Stimulated activated memory B cell treated with anti-CD40 and anti-IgM and Interleukin-4, amounts not matched to agents 10 μg/mL and 1 μg/mL and 100 μg/mL, for 72 hours (primary cell): ENCODE results near the gene PTPMT1.
A peak's percentile ranks its signal among the peaks of the same experiment; 100 is the strongest.

Experiments used
- ATAC-seq: fragments of 150-1000 bp; cut with Tn5 transposase; 2 replicates; pipeline ENCODE4 v1.10.0; 2021
- H3K27ac Mint-ChIP-seq: one replicate; pipeline ENCODE4 v1.8.0; 2022; ENCODE audit warnings: mild to moderate bottlenecking, mixed read lengths
- H3K27me3 Mint-ChIP-seq: one replicate; pipeline ENCODE4 v1.8.0; 2022; ENCODE audit warnings: mixed read lengths
- H3K36me3 Mint-ChIP-seq: one replicate; pipeline ENCODE4 v1.8.0; 2022; ENCODE audit warnings: mixed read lengths
- H3K4me1 Mint-ChIP-seq: one replicate; pipeline ENCODE4 v1.8.0; 2022; ENCODE audit warnings: mixed read lengths
- H3K4me3 Mint-ChIP-seq: one replicate; pipeline ENCODE4 v1.8.0; 2022; ENCODE audit warnings: mild to moderate bottlenecking, moderate library complexity, mixed read lengths
- H3K9me3 Mint-ChIP-seq: one replicate; pipeline ENCODE4 v1.8.0; 2022; ENCODE audit warnings: mixed read lengths

Gene PTPMT1

DNA sequence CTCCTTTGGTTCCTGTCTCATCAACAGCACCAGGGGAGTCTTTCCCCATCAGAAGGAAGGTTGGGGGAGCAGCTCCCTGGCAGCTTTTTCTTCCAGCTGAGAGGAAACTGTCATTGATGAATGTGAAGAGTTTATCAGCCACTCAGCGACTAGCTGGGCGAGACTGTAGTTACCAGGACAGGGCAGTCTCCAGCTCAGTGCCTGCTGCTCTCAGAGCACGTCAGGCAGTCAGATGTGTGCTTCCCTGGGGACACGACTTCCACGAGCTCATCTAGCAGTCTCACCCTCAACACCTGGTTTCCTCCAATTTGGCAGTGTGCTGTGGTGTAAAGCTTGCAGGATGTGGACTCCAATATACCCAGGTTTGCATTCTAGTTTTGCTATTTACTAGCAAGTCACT is 41.3 kb downstream of the PTPMT1 start:
- peaks cover 12% of the 10 kb centered on the region for H3K4me1 Mint-ChIP-seq

GRCh38 chr11:47607380-47607779 is 42.0 kb downstream of the PTPMT1 start:
- Mint-ChIP-seq H3K27ac (no peak overlapping the region), H3K4me3 (no peak overlapping the region), H3K9me3 (no peaks in the 10 kb centered on the region), H3K27me3 (no peaks in the 10 kb centered on the region), H3K36me3 (peaks cover 23% of the 10 kb centered on the region), H3K4me1 (peaks cover 15% of the 10 kb centered on the region)
- no peak for ATAC-seq

More for the DNA sequence above, 41.3 kb downstream of the PTPMT1 start:
- H3K27ac Mint-ChIP-seq: no peak overlapping the region
- ATAC-seq: no peak
- peaks cover 23% of the 10 kb centered on the region for H3K36me3 Mint-ChIP-seq
- H3K4me3 Mint-ChIP-seq: no peak overlapping the region
- no peaks in the 10 kb centered on the region for H3K27me3 Mint-ChIP-seq
- H3K9me3 Mint-ChIP-seq: no peaks in the 10 kb centered on the region

- H3K4me1 Mint-ChIP-seq: peaks cover 15% of the 10 kb centered on the region
- ATAC-seq: no peak
- H3K4me3 Mint-ChIP-seq: no peak overlapping the region
- no peak overlapping the region for H3K27ac Mint-ChIP-seq
- H3K27me3 Mint-ChIP-seq: no peaks in the 10 kb centered on the region
- no peaks in the 10 kb centered on the region for H3K9me3 Mint-ChIP-seq
- peaks cover 23% of the 10 kb centered on the region for H3K36me3 Mint-ChIP-seq
Measured at GRCh38 chr11:47609675-47610074, 44.3 kb downstream of the PTPMT1 start.

DNA sequence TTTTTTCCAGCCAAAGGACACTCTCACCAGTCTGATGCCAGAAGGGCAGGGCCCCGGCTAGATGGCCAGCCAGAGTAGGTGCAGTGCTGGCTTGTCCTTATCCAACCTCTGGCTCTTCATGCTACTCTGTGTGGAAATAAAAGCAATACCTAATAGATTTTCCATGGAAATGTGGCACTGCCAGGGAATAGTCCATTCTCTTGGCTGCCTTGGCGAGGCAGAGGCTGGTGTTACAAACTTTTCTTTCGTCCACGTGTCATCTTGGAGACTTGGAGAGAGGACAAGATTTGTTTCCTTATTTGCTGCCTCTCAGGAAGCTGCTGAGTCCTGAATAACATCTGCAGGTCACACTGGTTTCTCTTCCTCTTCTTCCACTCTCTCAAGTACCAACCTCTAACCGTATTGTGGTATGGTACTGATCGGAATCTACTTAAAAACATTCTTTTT is 46.0 kb downstream of the PTPMT1 start:
- no peaks in the 10 kb centered on the region for H3K9me3 Mint-ChIP-seq
- H3K4me1 Mint-ChIP-seq: peaks cover 15% of the 10 kb centered on the region
- peak overlapping the region; percentile 58 for H3K27ac Mint-ChIP-seq
- ATAC-seq: peak; percentile 93
- H3K36me3 Mint-ChIP-seq: peaks cover 10% of the 10 kb centered on the region
- H3K27me3 Mint-ChIP-seq: no peaks in the 10 kb centered on the region
- no peak overlapping the region for H3K4me3 Mint-ChIP-seq

DNA sequence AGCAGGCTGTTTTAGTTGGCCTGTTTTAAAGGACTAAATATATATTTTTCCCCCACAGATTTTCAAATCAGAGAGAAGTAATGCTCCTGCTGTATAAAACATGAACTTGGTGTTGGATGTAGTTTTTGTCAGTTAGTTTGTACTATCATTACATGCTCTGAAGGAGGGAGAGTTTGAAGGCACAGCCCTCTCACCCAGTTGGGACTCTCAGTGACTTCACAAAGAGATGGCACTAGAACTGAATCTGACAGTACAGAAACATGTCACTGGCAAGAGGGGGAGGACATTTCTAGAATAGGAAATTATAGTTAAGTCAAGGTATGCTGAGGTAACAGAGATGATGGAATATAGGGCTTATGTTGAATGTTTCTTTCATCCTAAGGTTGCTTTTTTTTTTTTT is 49.9 kb downstream of the PTPMT1 start:
- no peak overlapping the region for H3K4me3 Mint-ChIP-seq
- peaks cover 13% of the 10 kb centered on the region for H3K36me3 Mint-ChIP-seq
- H3K27ac Mint-ChIP-seq: no peak overlapping the region
- ATAC-seq: no peak
- no peaks in the 10 kb centered on the region for H3K27me3 Mint-ChIP-seq
- no peaks in the 10 kb centered on the region for H3K9me3 Mint-ChIP-seq
- peaks cover 15% of the 10 kb centered on the region for H3K4me1 Mint-ChIP-seq

- no peaks in the 10 kb centered on the region for H3K27me3 Mint-ChIP-seq
- no peak overlapping the region for H3K4me3 Mint-ChIP-seq
- H3K9me3 Mint-ChIP-seq: no peaks in the 10 kb centered on the region
- ATAC-seq: no peak
- no peak overlapping the region for H3K27ac Mint-ChIP-seq
- peaks cover 2% of the 10 kb centered on the region for H3K4me1 Mint-ChIP-seq
- peaks cover 26% of the 10 kb centered on the region for H3K36me3 Mint-ChIP-seq
Measured at GRCh38 chr11:47616726-47617416, 51.5 kb downstream of the PTPMT1 start.

DNA sequence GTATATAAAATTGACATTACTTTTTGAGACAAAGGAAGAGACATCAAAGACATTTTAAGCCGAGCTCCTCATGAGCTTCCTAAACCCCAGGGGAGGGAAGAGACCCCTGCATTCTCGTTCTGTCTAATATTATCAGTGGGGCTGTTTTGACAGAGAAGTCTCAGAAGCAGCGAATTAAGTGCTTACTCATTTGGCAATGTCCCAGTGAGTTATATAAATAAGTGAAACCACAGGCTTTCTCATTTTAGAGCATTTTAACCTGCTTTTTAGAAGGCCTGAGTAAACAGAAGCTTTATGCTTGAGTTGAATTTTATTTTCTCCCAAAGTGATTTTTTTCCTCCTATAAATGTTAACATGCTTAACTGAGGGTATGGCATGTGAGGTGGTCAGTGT is 52.0 kb downstream of the PTPMT1 start:
- no peaks in the 10 kb centered on the region for H3K4me1 Mint-ChIP-seq
- H3K9me3 Mint-ChIP-seq: no peaks in the 10 kb centered on the region
- no peak overlapping the region for H3K4me3 Mint-ChIP-seq
- peaks cover 31% of the 10 kb centered on the region for H3K36me3 Mint-ChIP-seq
- no peaks in the 10 kb centered on the region for H3K27me3 Mint-ChIP-seq
- H3K27ac Mint-ChIP-seq: no peak overlapping the region
- ATAC-seq: no peak

DNA sequence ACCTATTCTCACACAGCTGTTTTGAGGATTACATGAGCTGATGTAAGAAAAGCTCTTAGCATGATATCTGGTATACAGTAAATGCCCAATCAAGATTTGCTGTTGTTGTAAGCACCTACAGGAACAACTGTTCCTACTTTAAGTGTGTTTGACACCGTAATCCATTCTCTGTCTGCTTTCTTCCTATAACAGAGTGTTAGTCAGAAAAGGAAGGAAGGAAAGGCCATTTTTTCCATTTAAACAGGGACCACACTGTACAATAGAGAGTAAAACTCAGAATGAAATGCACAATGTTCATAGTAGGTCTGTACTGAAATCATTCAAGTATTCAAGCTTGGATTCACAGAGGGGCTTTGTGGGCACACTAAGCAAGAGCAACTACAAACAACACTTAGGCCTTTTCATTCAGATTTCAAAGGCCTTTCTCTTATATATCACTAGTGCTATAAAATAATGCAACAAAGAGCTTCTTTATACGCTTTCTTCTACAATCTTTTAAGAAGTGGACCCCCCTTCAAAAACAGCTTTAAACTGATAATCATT is 55.5 kb downstream of the PTPMT1 start:
- Mint-ChIP-seq H3K27ac (no peak overlapping the region), H3K36me3 (peaks cover 44% of the 10 kb centered on the region), H3K4me1 (no peaks in the 10 kb centered on the region), H3K27me3 (no peaks in the 10 kb centered on the region), H3K9me3 (no peaks in the 10 kb centered on the region), H3K4me3 (no peak overlapping the region)
- no peak for ATAC-seq
